NT2/D1 (cell line): ENCODE data around the gene GPR132.
"Not testable (repeated sequence)": the region's sequence is repeated elsewhere in the genome, so short reads cannot be mapped to it uniquely, and the experiment has no call there.

Experiments used
- YY1 ChIP-seq: IDR thresholded peaks from 2 replicates; pipeline ENCODE4 v1.6.1; 2011; ENCODE audit not compliant: insufficient read length, insufficient read depth
- ZNF274 ChIP-seq: IDR thresholded peaks from 2 replicates; pipeline ENCODE4 v1.6.1; 2011; ENCODE audit warnings: mild to moderate bottlenecking, low read depth, low read length

DNA sequence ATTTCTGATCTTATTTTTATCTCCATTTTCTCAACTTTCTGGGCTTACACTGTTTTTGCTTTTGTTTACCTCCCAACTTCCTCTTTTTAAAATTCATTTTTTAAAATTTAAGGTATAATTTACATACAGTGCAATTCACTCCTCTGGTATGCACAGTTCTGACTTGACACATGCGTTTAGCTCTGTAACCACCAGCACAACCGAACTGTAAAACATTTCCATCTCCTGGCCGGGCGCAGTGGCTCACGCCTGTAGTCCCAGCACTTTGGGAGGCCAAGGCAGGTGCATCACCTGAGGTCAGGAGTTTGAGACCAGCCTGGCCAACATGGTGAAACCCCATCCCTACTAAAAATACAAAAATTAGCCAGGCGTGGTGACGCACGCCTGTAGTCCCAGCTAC is 16.2 kb upstream of the GPR132 start:
- not testable (repeated sequence) for TF ChIP-seq YY1, ZNF274
